SK-N-SH (cell line): ENCODE results near the gene CSTA. TPM values are rescaled to one million over a fixed set of nuclear protein-coding genes. Genes with fewer than 3 reads are reported as not detected.

ENCODE experiments used
- CTCF ChIA-PET: fragments of 300-600, 350-600 bp; formaldehyde crosslinking; extraction: SDS; loops from one replicate; lab custom pipeline; 2021; lab: Yijun Ruan, JAX
- POLR2A ChIA-PET: fragments of 350-600 bp; sonication (Branson Sonifier 250); formaldehyde crosslinking; extraction: SDS; loops from one replicate; lab custom pipeline; 2020; ENCODE audit warnings: antibody characterized with exemption, inconsistent platforms; lab: Yijun Ruan, JAX
- DNase-seq: peaks from one replicate; pipeline ENCODE4 v3.0.0; 2012
- H2AFZ ChIP-seq: fragments of 200-600 bp; sonication (generic); 2 replicates; pipeline ENCODE4 v1.8.1; 2016; ENCODE audit warnings: antibody characterized with exemption, mild to moderate bottlenecking, low read depth
- H3F3A ChIP-seq: fragments of 200-600 bp; sonication (generic); replicated peaks from 2 replicates; pipeline ENCODE3; 2016; ENCODE audit warnings: antibody characterized with exemption, mild to moderate bottlenecking; ENCODE audit not compliant: insufficient read depth
- H3K27ac ChIP-seq, 2 experiments: fragments of 200-500 bp in 1 of 2; fragments of 200-600 bp in 1 of 2; sonication (Bioruptor generic) in 1 of 2; sonication (generic), shearing (Covaris generic) in 1 of 2; 2 replicates each; pipeline versions ENCODE4 v1.5.1 to v1.6.1; 2014 to 2016; ENCODE audit warnings: low read depth in 2 of 2, inconsistent platforms in 1 of 2, low read length in 1 of 2, mild to moderate bottlenecking in 1 of 2, mixed read lengths in 1 of 2
- H3K27me3 ChIP-seq: fragments of 200-600 bp; sonication (generic), shearing (Covaris generic); 2 replicates; pipeline ENCODE4 v1.6.1; 2016; ENCODE audit warnings: mixed run types; ENCODE audit not compliant: insufficient read depth
- H3K36me3 ChIP-seq, 2 experiments: fragments of 200-500 bp in 1 of 2; fragments of 200-600 bp in 1 of 2; sonication (Bioruptor generic) in 1 of 2; sonication (generic) in 1 of 2; replicated peaks in 1 of 2; 2 replicates each; pipeline versions ENCODE3 to v1.5.1; 2014 to 2016; ENCODE audit warnings: low read length in 1 of 2, mild to moderate bottlenecking in 1 of 2; ENCODE audit not compliant: insufficient read depth in 2 of 2, control insufficient read depth in 1 of 2
- H3K4me1 ChIP-seq, 2 experiments: fragments of 200-500 bp in 1 of 2; fragments of 200-600 bp in 1 of 2; sonication (Bioruptor generic) in 1 of 2; sonication (generic), shearing (Covaris generic) in 1 of 2; 2 replicates each; pipeline versions ENCODE4 v1.5.1 to v1.6.1; 2014 to 2016; ENCODE audit warnings: low read depth in 1 of 2, low read length in 1 of 2, mixed run types in 1 of 2; ENCODE audit not compliant: insufficient read depth in 2 of 2, control insufficient read depth in 1 of 2
- H3K4me2 ChIP-seq: fragments of 200-600 bp; sonication (generic), shearing (Covaris generic); 2 replicates; pipeline ENCODE4 v1.6.1; 2017; ENCODE audit warnings: mixed run types
- H3K4me3 ChIP-seq, 2 experiments: fragments of 200-500 bp in 1 of 2; fragments of 200-600 bp in 1 of 2; sonication (Bioruptor generic) in 1 of 2; sonication (generic), shearing (Covaris generic) in 1 of 2; 2 replicates each; pipeline versions ENCODE4 v1.5.1 to v1.8.1; 2014 to 2016; ENCODE audit warnings: low read depth in 2 of 2, inconsistent platforms in 1 of 2, low read length in 1 of 2, mild to moderate bottlenecking in 1 of 2, mixed read lengths in 1 of 2, moderate library complexity in 1 of 2
- H3K79me2 ChIP-seq: fragments of 200-600 bp; sonication (generic); 2 replicates; pipeline ENCODE4 v1.8.1; 2017; ENCODE audit warnings: mild to moderate bottlenecking; ENCODE audit not compliant: insufficient read depth
- H3K9ac ChIP-seq: fragments of 200-600 bp; sonication (generic); 2 replicates; pipeline ENCODE4 v1.6.1; 2017; ENCODE audit warnings: mixed run types
- H3K9me2 ChIP-seq: fragments of 200-600 bp; sonication (generic); 2 replicates; pipeline ENCODE4 v1.6.1; 2017; ENCODE audit warnings: mixed run types
- H3K9me3 ChIP-seq: fragments of 200-600 bp; sonication (generic); 2 replicates; pipeline ENCODE4 v1.6.1; 2017; ENCODE audit warnings: mixed run types, mild to moderate bottlenecking, moderate library complexity
- H4K20me1 ChIP-seq: fragments of 200-600 bp; sonication (generic); 2 replicates; pipeline ENCODE4 v1.6.1; 2017; ENCODE audit warnings: mild to moderate bottlenecking, mixed run types; ENCODE audit not compliant: insufficient read depth
- CHD2 ChIP-seq: fragments of 150-350 bp; IDR thresholded peaks from 2 replicates; pipeline ENCODE4 v1.6.1; 2018; ENCODE audit warnings: low read length; ENCODE audit not compliant: partially characterized antibody
- EP300 ChIP-seq, 2 experiments: IDR thresholded peaks; 2 replicates each; pipeline versions ENCODE4 v1.4.0 to v1.6.1; 2012; ENCODE audit warnings: borderline replicate concordance in 1 of 2, low read depth in 1 of 2, low read length in 1 of 2
- EZH2phosphoT487 ChIP-seq: fragments of 200-600 bp; sonication (generic); IDR thresholded peaks from 2 replicates; pipeline ENCODE4 v1.6.1; 2017; ENCODE audit warnings: low read depth, mixed run types, mild to moderate bottlenecking, antibody characterized with exemption, moderate library complexity, borderline replicate concordance
- FOSL2 ChIP-seq: IDR thresholded peaks from 2 replicates; pipeline ENCODE4 v1.4.0; 2012; ENCODE audit warnings: low read depth, mild to moderate bottlenecking, moderate library complexity, borderline replicate concordance
- FOXJ3 ChIP-seq: sonication (generic); formaldehyde crosslinking; IDR thresholded peaks from 2 replicates; pipeline ENCODE4 v1.5.1; 2020; ENCODE audit warnings: mild to moderate bottlenecking, missing genetic modification reagents
- FOXM1 ChIP-seq: IDR thresholded peaks from 2 replicates; pipeline ENCODE4 v1.4.0; 2012; ENCODE audit warnings: low read depth, mild to moderate bottlenecking
- MEF2A ChIP-seq: IDR thresholded peaks from 2 replicates; pipeline ENCODE4 v1.4.0; 2012; ENCODE audit warnings: low read depth, borderline replicate concordance
- MXI1 ChIP-seq: IDR thresholded peaks from 2 replicates; pipeline ENCODE4 v1.6.1; 2012; ENCODE audit warnings: mild to moderate bottlenecking, low read depth, low read length, improper control_type of control experiment
- RAD21 ChIP-seq: IDR thresholded peaks from 2 replicates; pipeline ENCODE4 v1.6.1; 2012; ENCODE audit warnings: mild to moderate bottlenecking, low read length
- RFX5 ChIP-seq: IDR thresholded peaks from 2 replicates; pipeline ENCODE4 v1.6.1; 2012; ENCODE audit warnings: mild to moderate bottlenecking, improper control_type of control experiment, low read length
- SIN3A ChIP-seq: IDR thresholded peaks from 2 replicates; pipeline ENCODE4 v1.6.1; 2012; ENCODE audit warnings: low read depth, mild to moderate bottlenecking, low read length, moderate library complexity, borderline replicate concordance
- SMC3 ChIP-seq: IDR thresholded peaks from 2 replicates; pipeline ENCODE4 v1.6.1; 2012; ENCODE audit warnings: low read depth, low read length, improper control_type of control experiment
- TCF12 ChIP-seq: IDR thresholded peaks from 2 replicates; pipeline ENCODE4 v1.4.0; 2012
- TEAD4 ChIP-seq: IDR thresholded peaks from 2 replicates; pipeline ENCODE4 v1.4.0; 2012; ENCODE audit warnings: mild to moderate bottlenecking, borderline replicate concordance; ENCODE audit not compliant: insufficient read depth
- WGBS: methylation state at CpG from one replicate; pipeline ENCODE4 v1.1.6; 2017; ENCODE audit warnings: low lambda C conversion rate; 5-methylcytosine and 5-hydroxymethylcytosine counted together
- polyA plus RNA-seq, 3 experiments: library from polyadenylated mRNA; depleted of rRNA; stranded (reverse); fragments of >200 nt; gene quantifications; 2 replicates each; pipeline ENCODE4 v1.2.3, GENCODE V29; 2012
- TF ChIP-seq, protein P1 (sequence below): IDR thresholded peaks from 2 replicates; pipeline ENCODE4 v1.4.0; 2012; ENCODE audit warnings: low read depth, borderline replicate concordance
- TF ChIP-seq, protein P2 (sequence below): fragments of 150-350 bp; IDR thresholded peaks from 2 replicates; pipeline ENCODE4 v1.6.1; 2016; ENCODE audit warnings: mild to moderate bottlenecking, low read depth, low read length
- TF ChIP-seq, protein P3 (sequence below): IDR thresholded peaks from 2 replicates; pipeline ENCODE4 v1.4.0; 2012; ENCODE audit warnings: low read depth
- TF ChIP-seq, protein P4 (sequence below): IDR thresholded peaks from 2 replicates; pipeline ENCODE4 v1.6.1; 2012; ENCODE audit warnings: mild to moderate bottlenecking, low read depth, low read length, moderate library complexity
- TF ChIP-seq, protein P5 (sequence below): IDR thresholded peaks from 2 replicates; pipeline ENCODE4; 2012

Gene CSTA
- polyA plus RNA-seq, 1 of the 3 experiments (the other 2 are of a cell fraction), result not detected

DNA sequence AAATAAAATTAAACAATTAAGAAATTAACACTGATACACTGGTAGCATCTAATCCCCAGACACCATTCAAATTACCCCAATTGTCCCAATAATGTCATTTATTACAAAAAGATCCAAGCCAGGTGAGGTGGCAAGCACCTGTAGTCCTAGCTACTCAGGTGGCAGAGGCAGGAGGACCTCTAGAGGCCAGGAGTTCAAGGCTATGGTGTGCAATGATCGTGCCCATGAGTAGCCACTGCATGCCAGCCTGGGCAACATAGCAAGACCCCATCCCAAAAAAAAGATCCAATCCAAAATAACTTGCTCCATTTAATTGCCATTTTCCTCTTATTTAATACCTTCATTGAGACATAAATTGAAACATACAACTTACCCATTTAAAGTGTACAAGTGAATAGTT lies 17.8 kb downstream of the CSTA start:
- H3K36me3 ChIP-seq, result no peaks in the 10 kb centered on the region
- WGBS, result 15% methylated on average over 1 of the region's 1 CpG
- no peaks in the 10 kb centered on the region for H3K9me2 ChIP-seq
- no peak overlapping the region for H3K4me2 ChIP-seq
- H3K27ac ChIP-seq, result no peak overlapping the region
- no peaks in the 10 kb centered on the region for H3K79me2 ChIP-seq
- DNase-seq, result no peak
- TF ChIP-seq SMC3, result no peak
- H3K4me1 ChIP-seq, result no peaks in the 10 kb centered on the region
- CTCF ChIA-PET, result no interaction called here
- no peaks in the 10 kb centered on the region for H3K9me3 ChIP-seq
- no peaks in the 10 kb centered on the region; the same call in 1 of the 2 replicates for H3K27me3 ChIP-seq
- POLR2A ChIA-PET, result no interaction called here
- H2AFZ ChIP-seq, result no peak overlapping the region
- no peak overlapping the region for H3K9ac ChIP-seq
- H3F3A ChIP-seq, result no peaks in the 10 kb centered on the region
- no peak overlapping the region for H3K4me3 ChIP-seq
- no peaks in the 10 kb centered on the region for H4K20me1 ChIP-seq

DNA sequence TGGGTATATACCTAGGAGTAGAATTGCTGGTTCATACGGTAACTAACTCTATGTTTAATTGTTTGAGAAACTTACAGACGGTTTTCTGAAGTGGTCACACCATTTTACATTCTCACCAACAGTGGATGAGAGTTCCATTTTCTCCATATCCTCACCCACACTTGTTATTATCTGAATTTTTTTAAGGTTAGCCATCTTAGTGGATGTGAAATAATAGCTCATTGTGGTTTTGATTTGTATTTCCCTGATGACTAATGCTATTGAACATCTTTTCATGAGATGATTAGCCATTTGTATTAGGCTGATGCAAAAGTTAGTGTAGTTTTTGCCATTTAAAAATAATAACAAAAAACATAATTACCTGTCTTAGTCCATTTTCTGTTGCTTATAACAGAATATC lies 18.6 kb downstream of the CSTA start:
- WGBS, result 11% methylated on average over 2 of the region's 2 CpGs
- H3K27me3 ChIP-seq, result no peaks in the 10 kb centered on the region; the same call in 1 of the 2 replicates

More for the DNA sequence above, 18.6 kb downstream of the CSTA start:
- POLR2A ChIA-PET, result no interaction called here
- H3K4me3 ChIP-seq, result no peak overlapping the region
- TF ChIP-seq, protein P1, sequence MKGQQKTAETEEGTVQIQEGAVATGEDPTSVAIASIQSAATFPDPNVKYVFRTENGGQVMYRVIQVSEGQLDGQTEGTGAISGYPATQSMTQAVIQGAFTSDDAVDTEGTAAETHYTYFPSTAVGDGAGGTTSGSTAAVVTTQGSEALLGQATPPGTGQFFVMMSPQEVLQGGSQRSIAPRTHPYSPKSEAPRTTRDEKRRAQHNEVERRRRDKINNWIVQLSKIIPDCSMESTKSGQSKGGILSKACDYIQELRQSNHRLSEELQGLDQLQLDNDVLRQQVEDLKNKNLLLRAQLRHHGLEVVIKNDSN, result no peak
- TF ChIP-seq RFX5 (no peak), FOSL2 (no peak), TCF12 (no peak), FOXJ3 (CRISPR knock-in tag) (no peak), CHD2 (no peak), MXI1 (no peak), TEAD4 (no peak), FOXM1 (no peak), EZH2phosphoT487 (no peak), RAD21 (no peak), MEF2A (no peak), SIN3A (no peak), EP300 (IDR thresholded peaks at IDR 0.05; ENCODE audit: borderline replicate concordance in 1 of 2, low read depth in 1 of 2, low read length in 1 of 2) (no peak)
- TF ChIP-seq, protein P2, sequence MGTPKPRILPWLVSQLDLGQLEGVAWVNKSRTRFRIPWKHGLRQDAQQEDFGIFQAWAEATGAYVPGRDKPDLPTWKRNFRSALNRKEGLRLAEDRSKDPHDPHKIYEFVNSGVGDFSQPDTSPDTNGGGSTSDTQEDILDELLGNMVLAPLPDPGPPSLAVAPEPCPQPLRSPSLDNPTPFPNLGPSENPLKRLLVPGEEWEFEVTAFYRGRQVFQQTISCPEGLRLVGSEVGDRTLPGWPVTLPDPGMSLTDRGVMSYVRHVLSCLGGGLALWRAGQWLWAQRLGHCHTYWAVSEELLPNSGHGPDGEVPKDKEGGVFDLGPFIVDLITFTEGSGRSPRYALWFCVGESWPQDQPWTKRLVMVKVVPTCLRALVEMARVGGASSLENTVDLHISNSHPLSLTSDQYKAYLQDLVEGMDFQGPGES, result no peak
- TF ChIP-seq, protein P3, sequence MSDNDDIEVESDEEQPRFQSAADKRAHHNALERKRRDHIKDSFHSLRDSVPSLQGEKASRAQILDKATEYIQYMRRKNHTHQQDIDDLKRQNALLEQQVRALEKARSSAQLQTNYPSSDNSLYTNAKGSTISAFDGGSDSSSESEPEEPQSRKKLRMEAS, result no peak
- TF ChIP-seq, protein P4, sequence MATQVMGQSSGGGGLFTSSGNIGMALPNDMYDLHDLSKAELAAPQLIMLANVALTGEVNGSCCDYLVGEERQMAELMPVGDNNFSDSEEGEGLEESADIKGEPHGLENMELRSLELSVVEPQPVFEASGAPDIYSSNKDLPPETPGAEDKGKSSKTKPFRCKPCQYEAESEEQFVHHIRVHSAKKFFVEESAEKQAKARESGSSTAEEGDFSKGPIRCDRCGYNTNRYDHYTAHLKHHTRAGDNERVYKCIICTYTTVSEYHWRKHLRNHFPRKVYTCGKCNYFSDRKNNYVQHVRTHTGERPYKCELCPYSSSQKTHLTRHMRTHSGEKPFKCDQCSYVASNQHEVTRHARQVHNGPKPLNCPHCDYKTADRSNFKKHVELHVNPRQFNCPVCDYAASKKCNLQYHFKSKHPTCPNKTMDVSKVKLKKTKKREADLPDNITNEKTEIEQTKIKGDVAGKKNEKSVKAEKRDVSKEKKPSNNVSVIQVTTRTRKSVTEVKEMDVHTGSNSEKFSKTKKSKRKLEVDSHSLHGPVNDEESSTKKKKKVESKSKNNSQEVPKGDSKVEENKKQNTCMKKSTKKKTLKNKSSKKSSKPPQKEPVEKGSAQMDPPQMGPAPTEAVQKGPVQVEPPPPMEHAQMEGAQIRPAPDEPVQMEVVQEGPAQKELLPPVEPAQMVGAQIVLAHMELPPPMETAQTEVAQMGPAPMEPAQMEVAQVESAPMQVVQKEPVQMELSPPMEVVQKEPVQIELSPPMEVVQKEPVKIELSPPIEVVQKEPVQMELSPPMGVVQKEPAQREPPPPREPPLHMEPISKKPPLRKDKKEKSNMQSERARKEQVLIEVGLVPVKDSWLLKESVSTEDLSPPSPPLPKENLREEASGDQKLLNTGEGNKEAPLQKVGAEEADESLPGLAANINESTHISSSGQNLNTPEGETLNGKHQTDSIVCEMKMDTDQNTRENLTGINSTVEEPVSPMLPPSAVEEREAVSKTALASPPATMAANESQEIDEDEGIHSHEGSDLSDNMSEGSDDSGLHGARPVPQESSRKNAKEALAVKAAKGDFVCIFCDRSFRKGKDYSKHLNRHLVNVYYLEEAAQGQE, result no peak
- TF ChIP-seq, protein P5, sequence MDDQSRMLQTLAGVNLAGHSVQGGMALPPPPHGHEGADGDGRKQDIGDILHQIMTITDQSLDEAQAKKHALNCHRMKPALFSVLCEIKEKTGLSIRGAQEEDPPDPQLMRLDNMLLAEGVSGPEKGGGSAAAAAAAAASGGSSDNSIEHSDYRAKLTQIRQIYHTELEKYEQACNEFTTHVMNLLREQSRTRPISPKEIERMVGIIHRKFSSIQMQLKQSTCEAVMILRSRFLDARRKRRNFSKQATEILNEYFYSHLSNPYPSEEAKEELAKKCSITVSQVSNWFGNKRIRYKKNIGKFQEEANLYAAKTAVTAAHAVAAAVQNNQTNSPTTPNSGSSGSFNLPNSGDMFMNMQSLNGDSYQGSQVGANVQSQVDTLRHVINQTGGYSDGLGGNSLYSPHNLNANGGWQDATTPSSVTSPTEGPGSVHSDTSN, result no peak
- H3K4me1 ChIP-seq, result no peaks in the 10 kb centered on the region
- no peaks in the 10 kb centered on the region for H4K20me1 ChIP-seq
- H3K79me2 ChIP-seq, result no peaks in the 10 kb centered on the region
- DNase-seq, result no peak
- H3K9me3 ChIP-seq, result no peaks in the 10 kb centered on the region
- no peaks in the 10 kb centered on the region for H3K9me2 ChIP-seq
- H2AFZ ChIP-seq, result no peak overlapping the region
- H3K9ac ChIP-seq, result no peak overlapping the region
- no peaks in the 10 kb centered on the region for H3F3A ChIP-seq
- CTCF ChIA-PET, result no interaction called here
- no peaks in the 10 kb centered on the region for H3K36me3 ChIP-seq
- H3K27ac ChIP-seq, result no peak overlapping the region
- H3K4me2 ChIP-seq, result no peak overlapping the region
